GM12891 (cell line): ENCODE results near the gene NCOR1.
"Not testable (repeated sequence)": the region's sequence is repeated elsewhere in the genome, so short reads cannot be mapped to it uniquely, and the experiment has no call there.

Experiments
- DNase-seq: peaks from one replicate; pipeline ENCODE4 v3.0.0; 2011; ENCODE audit warnings: low spot score; ENCODE audit not compliant: insufficient read length
- FAIRE-seq: peaks from 2 replicates; lab custom pipeline; 2011; peaks lifted over from hg19 to GRCh38; lab: Jason Lieb, UNC
- PAX5 ChIP-seq: IDR thresholded peaks from 2 replicates; pipeline ENCODE4 v1.6.1; 2011; ENCODE audit warnings: low read length, moderate library complexity, mild to moderate bottlenecking; ENCODE audit not compliant: insufficient read depth, severe bottlenecking
- POLR2A ChIP-seq: IDR thresholded peaks from 2 replicates; pipeline ENCODE4 v1.6.1; 2011; ENCODE audit warnings: low read depth, low read length, control low read depth
- POLR2AphosphoS5 ChIP-seq: IDR thresholded peaks from 2 replicates; pipeline ENCODE4 v1.6.1; 2011; ENCODE audit warnings: low read depth, low read length, control low read depth
- POU2F2 ChIP-seq: IDR thresholded peaks from 2 replicates; pipeline ENCODE4 v1.6.1; 2011; ENCODE audit warnings: low read depth, mild to moderate bottlenecking, control low read depth, low read length, moderate library complexity
- SPI1 ChIP-seq: IDR thresholded peaks from 2 replicates; pipeline ENCODE4 v1.6.1; 2011; ENCODE audit warnings: low read depth, low read length, control low read depth
- TAF1 ChIP-seq: IDR thresholded peaks from 2 replicates; pipeline ENCODE4 v1.6.1; 2011; ENCODE audit warnings: low read depth, low read length, control low read depth

NCOR1 gene

GRCh38 chr17:16122697-16123434 lies 92.5 kb downstream of the NCOR1 start:
- no peak for FAIRE-seq
- no peak for DNase-seq
- TF ChIP-seq SPI1 (no peak), PAX5 (no peak), POLR2A (no peak), POLR2AphosphoS5 (no peak), TAF1 (no peak)

- TF ChIP-seq PAX5, result no peak
- TF ChIP-seq TAF1, result no peak
- no peak for TF ChIP-seq POLR2A
- no peak for TF ChIP-seq POU2F2
- no peak for TF ChIP-seq POLR2AphosphoS5
- no peak for TF ChIP-seq SPI1
- FAIRE-seq (peak; percentile 5), DNase-seq (no peak)
Measured at GRCh38 chr17:16121915-16122314, 93.4 kb downstream of the NCOR1 start.

DNA sequence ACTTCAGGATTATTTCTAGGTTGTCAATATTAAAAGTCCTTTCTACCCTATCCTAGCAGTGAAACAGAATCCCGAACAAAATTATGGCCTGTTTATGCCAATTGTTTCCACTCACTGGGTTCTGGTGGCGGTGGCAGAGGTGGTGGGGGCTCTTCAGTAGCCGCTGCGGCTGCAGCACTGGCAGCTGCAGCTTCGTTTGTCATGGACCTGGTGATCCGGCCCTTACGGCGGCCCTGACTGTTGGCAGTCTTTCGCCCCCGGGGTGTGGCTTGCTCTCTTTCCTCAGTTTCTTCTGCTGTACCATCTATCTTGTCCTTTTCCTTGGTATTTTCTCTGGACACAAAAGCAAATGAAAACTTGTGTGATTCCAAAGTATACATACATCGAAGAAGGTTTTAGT lies 94.4 kb downstream of the NCOR1 start:
- TF ChIP-seq POU2F2 (no peak), POLR2A (no peak), PAX5 (no peak), TAF1 (no peak), POLR2AphosphoS5 (no peak), SPI1 (no peak)
- DNase-seq (no peak), FAIRE-seq (no peak)

- FAIRE-seq (no peak), DNase-seq (no peak)
- no peak for TF ChIP-seq POLR2A
- no peak for TF ChIP-seq POU2F2
- no peak for TF ChIP-seq POLR2AphosphoS5
- TF ChIP-seq TAF1, result no peak
- TF ChIP-seq PAX5, result no peak
- no peak for TF ChIP-seq SPI1
Measured at GRCh38 chr17:16117149-16117548, 98.2 kb downstream of the NCOR1 start.

- not testable (repeated sequence) for DNase-seq
Measured at GRCh38 chr17:16115077-16115698, 100.1 kb downstream of the NCOR1 start.

GRCh38 chr17:16108871-16109270 lies 106.5 kb downstream of the NCOR1 start:
- no peak for FAIRE-seq
- TF ChIP-seq POLR2A (no peak), SPI1 (no peak), TAF1 (no peak), POU2F2 (no peak), PAX5 (no peak), POLR2AphosphoS5 (no peak)
- DNase-seq, result no peak

More at GRCh38 chr17:16115077-16115698, 100.1 kb downstream of the NCOR1 start:
- FAIRE-seq, result not testable (repeated sequence)

- FAIRE-seq (no peak), DNase-seq (no peak)
- no peak for TF ChIP-seq POU2F2
- TF ChIP-seq PAX5, result no peak
- no peak for TF ChIP-seq POLR2A
- TF ChIP-seq TAF1, result no peak
- TF ChIP-seq POLR2AphosphoS5, result no peak
- TF ChIP-seq SPI1, result no peak
Measured at GRCh38 chr17:16108386-16108785, 106.9 kb downstream of the NCOR1 start.

DNA sequence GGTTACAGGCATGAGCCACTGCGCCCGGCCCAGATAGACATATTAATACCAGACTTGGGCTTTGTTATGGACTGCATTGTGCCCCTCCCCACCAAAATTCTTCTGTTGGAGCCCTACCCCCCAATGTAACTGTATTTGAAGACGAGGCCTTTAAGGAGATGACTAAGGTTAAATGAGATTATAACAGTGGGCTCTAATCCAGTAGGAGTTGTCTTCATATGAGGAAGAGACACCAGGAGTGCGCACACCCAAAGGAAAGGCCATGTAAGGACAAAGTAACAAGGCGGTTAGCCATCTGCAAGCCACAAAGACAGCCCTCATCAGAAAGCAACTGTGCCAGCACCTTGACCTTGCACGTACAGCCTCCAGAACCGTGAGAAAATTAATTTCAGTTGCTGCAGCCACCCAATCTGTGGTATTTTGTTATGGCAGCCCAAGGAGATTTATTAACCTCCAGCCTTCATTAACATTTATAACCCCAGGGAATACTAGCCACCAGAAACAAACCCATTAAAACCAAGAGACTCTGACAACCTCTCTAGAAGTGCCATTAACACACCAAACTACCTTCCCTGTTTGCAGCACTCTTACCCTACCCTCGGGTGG lies 108.1 kb downstream of the NCOR1 start:
- no peak for FAIRE-seq
- no peak for DNase-seq
- TF ChIP-seq POU2F2 (no peak), SPI1 (no peak), POLR2A (no peak), TAF1 (no peak), PAX5 (no peak), POLR2AphosphoS5 (no peak)

DNA sequence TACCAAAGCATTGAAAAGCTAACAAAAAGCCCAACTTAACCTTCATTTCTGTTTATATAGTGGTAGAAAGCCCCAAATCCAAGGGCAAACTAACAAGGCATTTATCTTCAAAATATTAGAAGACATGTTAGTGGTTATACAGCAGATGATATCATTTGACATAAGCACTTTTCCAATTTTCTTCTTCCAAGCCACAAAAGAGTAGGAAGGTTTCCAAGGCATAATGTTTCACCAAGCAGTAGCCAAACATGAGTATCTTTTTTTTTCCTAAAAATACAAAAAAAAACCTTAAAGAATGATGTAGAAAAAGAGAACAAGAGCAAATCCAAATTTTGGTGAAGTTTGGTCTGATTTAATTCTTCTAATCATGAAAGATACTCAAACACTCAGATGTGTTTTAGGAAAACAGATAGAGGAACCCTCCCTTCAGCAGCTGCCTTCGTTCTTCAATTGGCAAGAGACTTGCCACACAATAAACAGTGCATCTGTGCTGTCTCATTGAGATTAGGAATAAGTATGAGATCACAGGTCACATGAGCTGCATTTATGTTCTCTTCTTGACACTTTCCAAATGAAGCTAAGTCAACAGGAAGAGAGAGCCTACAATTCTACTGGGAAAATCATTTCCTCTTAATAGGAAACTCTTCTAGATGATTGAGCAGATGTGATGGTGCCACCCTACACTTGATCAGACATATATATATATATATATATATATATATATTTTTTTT lies 109.0 kb downstream of the NCOR1 start:
- FAIRE-seq (no peak), DNase-seq (no peak)
- TF ChIP-seq PAX5, result no peak
- TF ChIP-seq POLR2A, result no peak
- TF ChIP-seq POLR2AphosphoS5, result no peak
- no peak for TF ChIP-seq POU2F2
- no peak for TF ChIP-seq SPI1
- no peak for TF ChIP-seq TAF1
